Posterior cingulate gyrus (tissue), 11 donors: ENCODE measurements around the gene PINK1.
A peak's percentile ranks its signal among the peaks of the same experiment; 100 is the strongest.

Experiments used
- DNase-seq, 10 donors: peaks; one replicate each; pipeline versions ENCODE4 v3.0.0 to v3.0.0-alpha.2; 2020 to 2021; ENCODE audit warnings: mixed read lengths in 3 of 10
- intact Hi-C: fragments of 100-400 bp; cut with DNase I; formaldehyde crosslinking; loops from one replicate; pipeline ENCODE4 v1.15.1; 2023

The PINK1 gene

DNA sequence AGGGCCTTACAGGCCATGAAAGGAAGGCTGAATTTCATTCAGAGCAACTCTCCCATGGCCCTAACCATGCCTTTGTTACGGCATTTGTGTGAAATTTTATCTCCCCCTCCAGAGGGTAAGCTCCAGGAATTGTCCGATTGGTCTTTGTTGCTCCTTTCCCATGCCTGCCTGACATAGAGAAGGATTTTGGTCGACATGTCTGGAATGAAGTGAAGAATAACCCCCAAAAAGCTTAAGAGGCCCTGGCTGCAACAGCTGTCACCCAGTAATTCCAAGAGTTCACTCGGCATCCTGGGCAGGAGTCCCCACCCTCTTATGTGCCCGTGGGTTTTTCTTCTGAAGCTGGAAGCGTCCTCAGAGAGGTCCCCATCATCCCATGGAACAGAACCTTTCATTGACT is 23.7 kb upstream of the PINK1 start:
- intact Hi-C loops = no loop called here

DNA sequence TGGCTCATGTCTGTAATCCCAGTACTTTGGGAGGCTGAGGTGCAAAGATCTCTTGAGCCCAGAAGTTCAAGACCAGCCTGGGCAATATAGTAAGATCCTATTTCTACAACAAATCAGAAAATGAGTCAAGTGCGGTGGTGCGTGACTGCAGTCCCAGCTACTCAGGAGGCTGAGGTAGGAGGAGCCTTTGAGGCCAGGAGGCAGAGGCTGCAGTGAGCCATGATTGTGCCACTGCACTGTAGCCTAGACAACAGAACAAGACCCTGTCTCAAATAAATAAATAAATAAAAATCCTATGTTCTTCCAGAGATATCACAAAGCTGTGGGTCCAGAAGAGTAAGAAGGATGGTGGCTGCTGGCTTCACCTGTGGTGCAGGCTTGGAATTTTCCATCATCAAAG is 22.3 kb upstream of the PINK1 start:
- no peak for DNase-seq
- intact Hi-C loops = no loop called here

More for the DNA sequence above, 23.7 kb upstream of the PINK1 start:
- no peak for DNase-seq

DNA sequence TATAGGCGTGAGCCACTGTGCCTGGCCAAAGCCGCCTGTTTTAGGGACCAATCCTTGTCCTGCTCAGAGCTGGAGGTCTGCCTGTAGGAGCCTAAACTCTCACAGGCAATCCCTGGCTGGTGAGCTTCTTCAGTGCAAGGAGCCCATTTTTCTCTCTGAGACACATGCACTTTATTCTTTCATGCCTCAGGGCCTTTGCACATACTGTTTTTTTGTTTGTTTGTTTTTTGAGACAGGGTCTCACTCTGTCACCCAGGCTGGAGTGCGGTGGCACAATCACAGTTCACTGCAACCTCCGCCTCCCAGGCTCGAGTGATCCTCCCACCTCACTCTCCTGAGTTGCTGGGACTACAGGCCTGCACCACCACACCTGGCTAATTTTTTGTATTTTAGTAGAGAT is 21.6 kb upstream of the PINK1 start:
- intact Hi-C loops = no loop called here
- no peak for DNase-seq

DNA sequence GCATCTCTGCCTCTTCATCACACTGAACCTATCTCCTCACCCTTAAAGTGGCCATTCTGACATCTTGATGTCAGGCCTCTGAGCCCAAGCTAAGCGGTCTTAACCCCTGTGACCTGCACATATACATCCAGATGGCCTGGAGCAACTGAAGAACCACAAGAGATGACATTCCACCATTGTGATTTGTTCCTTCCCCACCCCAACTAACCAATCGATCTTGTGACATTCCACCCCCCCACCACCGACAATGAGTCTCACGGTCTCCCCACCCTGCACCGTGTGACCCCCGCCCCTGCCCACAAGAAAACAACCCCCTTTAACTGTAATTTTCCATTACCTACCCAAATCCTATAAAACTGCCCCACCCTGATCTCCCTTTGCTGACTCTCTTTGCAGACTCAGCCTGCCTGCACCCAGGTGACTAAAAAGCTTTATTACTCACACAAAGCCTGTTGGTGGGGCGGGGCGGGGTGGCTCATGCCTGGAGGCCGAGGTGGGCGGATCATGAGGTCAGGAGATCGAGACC is 21.0 kb upstream of the PINK1 start:
- DNase-seq = no peak
- intact Hi-C loops = no loop called here

DNA sequence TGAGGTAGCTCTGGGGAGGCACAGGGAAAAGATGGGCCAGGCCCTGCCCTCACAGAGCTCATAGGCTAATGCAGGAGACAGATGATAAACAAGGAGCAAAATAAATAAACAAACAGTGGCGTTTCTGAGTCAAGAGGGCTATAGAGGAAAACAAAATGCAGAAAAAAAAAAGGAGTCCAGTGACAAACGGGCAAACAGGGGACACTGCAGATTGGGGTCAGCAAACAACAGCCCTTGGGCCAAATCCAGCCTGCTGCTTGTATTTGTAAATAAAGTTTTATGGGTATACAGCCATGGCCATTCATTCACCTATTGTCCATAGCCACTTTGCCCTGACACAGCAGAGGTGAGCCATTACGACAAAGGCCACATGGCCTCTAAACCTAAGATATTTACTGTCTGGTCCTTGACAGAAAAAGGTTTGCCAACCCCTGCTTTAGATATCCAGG is 19.1 kb upstream of the PINK1 start:
- no peak for DNase-seq

DNA sequence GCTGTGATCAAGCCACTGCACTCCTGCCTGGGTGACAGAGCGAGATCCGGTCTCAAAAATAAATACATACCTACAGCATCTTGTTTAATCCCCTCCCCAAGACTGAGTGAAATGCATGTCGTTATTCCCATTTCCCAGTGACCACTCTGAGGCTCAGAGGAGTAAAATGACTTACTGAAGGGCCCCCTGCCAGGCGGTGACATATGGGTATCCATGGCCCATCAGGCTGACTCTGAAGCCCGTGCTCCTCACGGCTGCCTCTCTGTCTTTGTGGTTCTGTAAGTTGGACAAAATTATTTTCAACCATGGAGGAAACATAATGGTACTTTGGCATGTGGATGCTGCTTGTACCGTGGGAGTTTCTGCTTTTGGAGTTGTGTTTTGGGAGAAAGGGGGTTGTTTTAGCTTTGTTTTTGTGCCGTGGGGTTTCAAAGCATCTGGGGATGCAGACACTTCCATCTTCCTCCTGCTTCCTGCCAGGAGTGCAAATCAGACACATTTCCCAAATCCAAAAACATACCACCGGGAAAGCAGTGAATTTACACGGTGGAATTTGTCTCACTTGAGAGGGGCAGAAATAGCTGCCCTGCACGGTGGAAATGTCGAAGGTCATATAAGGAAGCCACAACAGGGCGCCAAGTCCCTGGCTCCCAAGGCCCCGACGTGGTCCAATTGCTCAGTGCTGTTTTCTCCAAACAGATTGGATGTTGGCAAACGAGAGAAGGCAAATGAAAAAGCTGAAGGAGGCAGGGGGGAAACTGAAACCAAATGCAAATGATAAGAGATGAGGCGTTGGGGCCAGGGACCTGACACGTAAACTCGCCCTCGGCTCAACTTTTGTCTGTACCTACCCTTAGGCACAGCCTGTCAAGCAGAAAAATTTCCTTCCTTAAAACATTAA is 17.1 kb upstream of the PINK1 start:
- intact Hi-C loops = no loop called here
- no peak for DNase-seq

More for the DNA sequence above, 19.1 kb upstream of the PINK1 start:
- intact Hi-C loops = no loop called here

DNA sequence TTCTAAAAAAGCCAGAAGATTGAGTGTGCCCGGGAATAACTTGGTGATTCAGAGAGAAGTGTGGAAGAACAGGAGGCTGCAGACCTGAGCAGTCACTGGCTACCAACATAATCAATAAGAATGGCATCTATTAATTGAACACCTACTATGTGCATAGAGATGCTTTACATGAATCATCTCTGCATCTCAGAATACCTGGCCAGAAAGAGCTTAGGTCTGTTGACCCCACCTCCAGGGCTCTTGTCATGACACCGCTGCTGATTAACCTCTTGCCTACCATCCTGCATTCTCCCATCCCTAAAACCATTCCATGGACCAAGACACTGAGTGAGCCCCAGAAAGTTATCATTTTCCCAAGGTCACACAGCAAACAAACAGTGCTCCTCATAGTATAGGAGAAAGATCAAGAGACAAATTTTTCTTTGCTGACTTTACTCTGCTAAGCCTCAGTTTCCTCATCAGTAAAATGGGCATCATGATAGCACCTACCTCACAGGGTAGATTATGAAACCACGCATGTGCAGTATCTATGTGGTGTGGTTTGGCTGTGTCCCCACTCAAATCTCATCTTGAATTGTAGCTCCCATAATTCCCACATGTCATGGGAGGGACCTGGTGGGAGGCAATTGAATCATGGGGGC is 16.3 kb upstream of the PINK1 start:
- no peak for DNase-seq
- intact Hi-C loops = no loop called here

DNA sequence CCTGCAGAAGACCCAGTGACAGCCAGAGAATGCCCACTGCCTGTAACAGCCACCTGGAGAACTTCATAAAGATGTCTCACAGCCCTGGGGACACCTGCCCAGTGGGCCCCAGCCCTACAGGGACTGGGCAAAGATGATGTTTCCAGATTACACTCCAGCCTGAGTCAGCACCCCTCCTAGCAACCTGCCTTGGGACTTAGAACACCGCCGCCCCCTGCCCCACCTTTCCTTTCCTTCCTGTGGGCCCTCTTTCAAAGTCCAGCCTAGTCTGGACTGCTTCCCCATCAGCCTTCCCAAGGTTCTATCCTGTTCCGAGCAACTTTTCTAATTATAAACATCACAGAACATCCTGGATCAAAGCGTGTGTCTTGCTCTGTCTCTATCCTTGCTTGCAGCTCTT is 14.7 kb upstream of the PINK1 start:
- intact Hi-C loops = no loop called here
- no peak for DNase-seq

DNA sequence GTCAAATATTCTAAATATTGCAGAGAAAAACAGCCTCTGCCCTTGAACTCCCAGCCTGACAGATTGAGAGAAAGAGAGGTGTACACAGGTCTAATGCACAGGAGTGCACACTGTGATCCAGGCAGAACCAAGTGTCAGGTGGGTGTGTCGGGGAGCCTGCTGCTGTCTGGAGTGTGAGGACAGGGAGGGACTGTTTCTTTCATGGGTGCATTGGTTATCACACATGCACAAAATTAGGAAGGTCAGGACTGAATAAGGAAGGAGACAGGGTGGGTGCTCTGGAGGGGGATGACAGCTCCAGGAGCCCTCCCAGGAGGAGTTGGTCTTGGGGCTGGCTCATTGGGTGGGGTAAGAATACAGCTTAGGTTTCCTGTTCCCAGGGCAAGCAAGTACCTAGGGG is 13.3 kb upstream of the PINK1 start:
- no peak for DNase-seq
- intact Hi-C loops = no loop called here

DNA sequence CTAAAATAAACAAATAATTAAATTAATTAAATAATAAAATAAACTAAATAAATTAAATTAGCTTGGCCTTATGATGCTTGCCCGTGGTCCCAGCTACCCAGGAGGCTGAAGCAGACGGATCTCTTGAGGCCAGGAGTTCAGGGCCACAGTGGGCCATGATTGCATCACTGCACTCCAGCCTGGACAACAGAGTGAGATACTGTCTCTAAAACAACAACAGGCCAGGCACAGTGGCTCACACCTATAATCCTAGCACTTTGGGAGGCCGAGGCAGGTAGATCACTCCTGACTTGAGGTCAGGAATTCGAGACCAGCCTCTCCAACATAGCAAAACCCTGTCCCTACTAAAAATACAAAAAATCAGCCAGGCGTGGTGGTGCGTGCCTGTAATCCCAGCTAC is 12.2 kb upstream of the PINK1 start:
- no peak for DNase-seq
- intact Hi-C loops = no loop called here

DNA sequence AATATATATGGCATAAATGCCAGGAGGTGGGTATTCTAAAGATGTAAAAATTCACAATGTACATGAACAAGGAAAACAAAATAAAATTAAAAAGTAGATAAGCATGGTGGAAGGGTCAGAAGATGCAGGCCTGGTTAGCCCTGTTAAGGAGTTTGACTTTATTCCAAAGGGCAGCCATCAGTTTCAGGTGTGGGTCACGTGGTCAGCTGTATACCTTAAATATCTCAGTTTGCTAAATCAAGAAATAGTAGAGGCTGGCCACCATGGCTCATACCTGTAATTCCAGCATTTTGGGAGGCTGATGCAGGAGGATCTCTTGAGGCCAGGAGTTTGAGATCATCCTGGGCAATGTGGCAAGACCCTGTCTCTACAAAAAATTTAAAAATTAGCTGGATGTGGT is 8.5 kb upstream of the PINK1 start:
- no peak for DNase-seq
- intact Hi-C loops = no loop called here

DNA sequence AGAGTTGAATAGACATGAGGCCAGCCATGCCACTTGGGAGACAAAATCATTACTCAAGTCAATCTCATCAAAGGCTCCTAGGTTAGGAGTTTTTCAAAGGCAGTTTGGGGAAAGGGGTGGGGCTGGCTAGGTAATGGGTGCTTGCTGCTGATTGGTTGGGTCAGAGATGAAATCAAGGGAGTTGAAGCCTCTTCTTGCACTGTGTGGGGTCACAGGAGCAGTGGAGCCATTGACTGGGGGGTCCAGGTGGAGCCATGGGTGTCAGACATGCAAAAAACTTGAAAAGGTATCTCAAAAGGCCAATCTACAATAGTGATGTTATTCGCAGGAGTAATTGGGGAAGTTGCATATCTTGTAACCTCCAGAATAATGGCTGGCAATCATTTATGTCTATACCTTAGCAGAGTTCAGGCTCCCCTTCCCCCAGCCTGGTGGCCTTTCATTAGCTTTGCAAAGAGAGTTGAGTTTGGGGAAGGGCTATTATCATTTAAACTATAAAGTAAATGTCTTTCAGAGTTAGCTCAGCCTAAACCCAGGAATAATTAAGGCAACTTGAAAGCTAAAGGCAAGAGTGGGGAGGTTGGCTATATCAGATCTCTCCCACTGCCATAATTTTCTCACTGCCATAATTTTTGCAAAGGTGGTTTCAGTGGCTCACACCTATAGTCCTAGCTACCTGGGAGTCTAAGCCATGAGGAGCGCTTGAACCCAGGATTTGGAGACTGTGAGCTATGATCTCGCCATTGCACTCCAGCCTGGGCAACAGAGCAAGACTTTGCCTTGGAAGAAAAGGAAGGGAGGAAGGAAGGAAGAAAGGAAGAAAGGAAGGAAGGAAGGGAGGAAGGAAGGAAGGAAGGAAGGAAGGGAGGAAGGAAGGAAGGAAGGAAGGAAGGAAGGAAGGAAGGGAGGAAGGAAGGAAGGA is 7.8 kb upstream of the PINK1 start:
- no peak for DNase-seq
- intact Hi-C loops = no loop called here

DNA sequence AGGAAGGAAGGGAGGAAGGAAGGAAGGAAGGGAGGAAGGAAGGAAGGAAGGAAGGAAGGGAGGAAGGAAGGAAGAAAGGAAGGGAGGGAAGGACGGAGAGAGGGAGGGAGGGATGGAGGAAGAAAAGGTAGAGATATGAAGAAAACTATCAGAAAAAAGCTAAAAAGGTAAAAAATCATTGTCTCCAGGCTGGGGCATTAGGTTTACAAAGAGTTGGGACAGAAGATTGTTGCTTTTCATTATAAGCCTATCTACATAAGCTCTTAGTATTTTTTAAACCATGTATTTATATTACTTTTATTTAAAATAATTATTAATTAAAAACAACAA is 7.2 kb upstream of the PINK1 start:
- intact Hi-C loops = no loop called here
- DNase-seq = no peak

DNA sequence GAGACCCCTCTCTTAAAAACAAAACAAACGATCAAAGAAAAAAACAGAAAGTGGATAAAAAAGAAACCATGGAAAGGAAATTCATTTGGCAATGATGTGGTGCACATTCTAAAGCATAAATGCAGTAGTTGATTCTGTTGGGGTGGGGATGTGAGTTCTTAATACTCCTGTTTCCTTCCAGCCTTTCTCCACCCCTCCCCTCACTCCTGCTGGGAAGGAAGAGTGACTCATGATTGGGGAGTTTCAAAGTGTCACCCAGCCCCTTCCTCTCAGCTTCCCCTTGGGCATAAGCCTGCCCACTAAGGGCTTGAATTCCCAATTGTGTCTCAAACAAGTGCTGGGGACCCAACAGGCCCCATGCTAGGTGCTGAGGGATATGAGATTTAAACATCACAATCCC is 6.7 kb upstream of the PINK1 start:
- intact Hi-C loops = no loop called here
- DNase-seq = no peak

DNA sequence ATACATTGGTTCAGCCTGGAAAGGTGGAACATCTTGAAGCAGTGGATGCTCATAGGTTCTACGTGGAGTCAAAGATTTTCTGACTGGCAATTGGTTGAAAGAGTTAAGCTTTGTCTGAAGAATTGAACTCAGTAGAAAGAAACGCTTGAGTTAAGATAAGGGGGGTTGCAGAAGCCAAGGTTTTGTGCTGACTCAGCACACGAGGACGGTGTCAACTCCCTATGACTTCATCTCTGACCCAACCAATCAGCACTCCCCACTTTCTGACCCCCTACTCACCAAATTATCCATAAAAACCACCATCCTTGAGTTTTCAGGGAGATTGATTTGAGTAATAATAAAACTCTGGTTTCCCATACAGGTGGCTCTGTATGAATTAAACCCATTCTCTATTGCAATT is 2.5 kb upstream of the PINK1 start:
- intact Hi-C loops = loop anchor here (5.0 kb wide), 1 partner anchor 108 kb away; no protein-coding TSS in a partner anchor
- no peak for DNase-seq

DNA sequence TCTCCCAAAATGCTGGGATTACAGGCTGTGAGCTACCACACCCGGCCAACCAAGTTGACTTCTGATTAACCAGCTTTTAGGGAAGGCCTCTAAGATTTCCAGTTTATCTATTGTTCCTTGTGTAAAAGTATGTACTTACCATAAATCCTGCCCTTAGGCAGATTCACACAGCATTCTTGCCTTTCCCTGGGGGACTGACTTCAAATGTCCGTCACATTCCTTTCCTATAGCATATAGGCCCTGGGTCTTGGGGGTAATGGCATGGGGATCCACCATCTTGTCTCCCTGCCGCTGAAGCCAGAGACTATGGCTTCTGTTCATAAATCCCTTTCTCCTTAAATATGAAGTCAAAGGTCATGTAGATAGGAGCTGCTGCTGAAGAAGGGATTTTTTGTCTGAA is 872 bp upstream of the PINK1 start:
- DNase-seq = peak in 1 of 10 donors; percentile 5
- intact Hi-C loops = loop anchor here (5.0 kb wide), 1 partner anchor 110 kb away; no protein-coding TSS in a partner anchor

DNA sequence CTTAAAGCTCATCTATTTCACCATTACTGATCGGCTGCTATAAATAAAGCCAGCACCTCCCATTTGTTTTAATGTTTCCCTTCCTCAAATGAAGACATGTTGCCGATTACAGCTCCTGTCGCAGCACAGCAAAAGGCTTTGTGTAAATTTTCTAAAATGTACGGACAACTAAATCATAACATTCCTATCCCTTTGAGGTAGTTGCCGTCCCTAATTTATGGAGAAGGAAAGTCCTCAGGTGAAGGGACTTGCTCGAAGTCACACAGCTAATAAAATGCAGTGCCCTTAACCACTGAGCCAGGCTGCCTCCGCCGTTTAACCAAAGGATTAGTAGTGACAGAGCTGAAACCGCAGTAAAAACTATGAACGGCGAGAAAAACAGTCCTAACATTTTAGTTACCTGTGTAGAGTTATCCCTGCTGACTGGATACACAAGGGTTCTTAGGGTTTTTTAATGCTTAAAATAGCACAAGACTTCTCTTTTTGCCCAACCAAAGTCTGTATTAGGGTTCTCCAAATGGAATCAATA is 871 bp downstream of the PINK1 start:
- DNase-seq = peak in 1 of 10 donors; percentile 16
- intact Hi-C loops = loop anchor here (5.0 kb wide), 1 partner anchor 112 kb away; no protein-coding TSS in a partner anchor

DNA sequence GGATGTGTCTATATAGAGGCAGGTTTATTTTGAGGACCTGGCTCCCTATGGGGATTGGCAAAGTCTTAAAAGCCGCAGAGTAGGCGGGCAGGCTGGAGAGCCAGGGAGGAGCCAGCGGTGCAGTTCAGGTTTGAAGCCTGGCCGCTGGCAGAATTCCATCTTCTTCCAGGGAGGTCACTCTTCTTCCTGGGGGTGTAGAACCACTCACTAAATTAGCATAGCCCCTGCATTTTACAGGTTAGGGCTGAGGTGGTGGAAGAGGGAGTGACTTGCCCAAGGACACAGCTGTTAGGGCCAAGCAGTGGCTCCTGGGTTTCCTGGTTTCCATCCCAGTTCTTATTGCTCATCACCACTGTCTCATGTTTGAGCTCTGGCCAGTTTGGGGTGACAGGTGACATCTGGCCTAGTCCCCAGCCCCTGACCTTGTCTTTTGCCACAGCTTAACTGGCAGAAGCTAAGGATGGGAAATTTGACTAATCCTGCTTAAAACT is 1.4 kb downstream of the PINK1 start:
- peak in 3 of 10 donors; percentile 15 to 87 (median 79) for DNase-seq
- intact Hi-C loops = loop anchor here (5.0 kb wide), 1 partner anchor 112 kb away; no protein-coding TSS in a partner anchor

DNA sequence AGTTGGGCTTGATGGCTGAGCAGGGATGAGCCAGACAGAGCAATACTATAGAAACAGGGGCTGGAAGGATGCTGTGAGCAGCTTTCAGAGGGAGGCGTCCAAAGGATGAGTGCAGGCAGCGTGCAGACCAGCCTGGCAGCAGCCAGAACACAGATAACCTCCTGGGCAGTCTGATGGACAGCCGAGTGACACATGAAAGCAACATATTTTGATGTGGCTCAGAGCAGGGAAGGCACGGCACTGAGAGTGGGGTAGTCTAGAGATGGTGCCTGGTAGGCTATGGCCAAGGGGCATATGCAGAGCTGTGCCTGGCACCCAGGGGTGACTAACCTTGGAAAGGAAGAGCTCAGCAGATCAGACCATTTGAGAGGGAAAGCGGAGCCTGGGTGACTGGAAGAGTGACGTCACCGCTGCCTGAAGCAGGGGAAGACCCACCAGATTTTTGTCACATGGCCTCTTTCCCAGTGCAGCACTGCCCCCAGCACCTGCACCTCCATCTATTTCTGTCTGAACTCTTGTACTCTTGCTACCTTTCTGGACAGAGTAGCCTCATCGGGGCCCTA is 3.6 kb downstream of the PINK1 start:
- DNase-seq = peak in 1 of 10 donors; percentile 83
- intact Hi-C loops = no loop called here

DNA sequence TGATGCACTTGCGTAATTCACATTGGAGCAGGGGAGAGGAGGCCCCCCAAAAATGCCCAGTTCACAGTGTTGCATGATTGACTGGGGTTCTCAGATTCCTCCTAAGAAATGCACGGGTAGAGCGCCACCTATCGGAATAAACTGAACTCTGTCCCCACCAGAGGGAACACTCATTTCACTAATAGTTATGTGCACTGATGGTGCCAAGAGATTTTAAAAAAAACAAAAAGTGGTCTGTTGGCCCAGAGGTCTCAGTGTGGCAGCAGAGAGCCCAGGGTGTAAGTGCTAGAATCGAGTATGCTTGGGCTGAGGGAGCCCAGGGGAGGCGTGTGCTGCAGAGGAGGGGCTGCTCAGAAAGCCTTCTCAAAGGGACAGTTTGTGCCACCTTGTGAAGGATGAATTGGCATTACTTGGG is 6.9 kb downstream of the PINK1 start:
- DNase-seq = peak in 5 of 10 donors; percentile 37 to 87 (median 54)
- intact Hi-C loops = no loop called here
